Measurements from ENCODE around the gene SMIM20. TPM values are rescaled to one million over a fixed set of nuclear protein-coding genes. Genes with fewer than 3 reads are reported as not detected.
A peak's percentile ranks its signal among the peaks of the same experiment; 100 is the strongest.

The SMIM20 gene
- total and polyA plus RNA-seq, 2 experiments from 2014 or later: 56.6 to 82.9 TPM

- DNase-seq (ENCODE audit: low spot score) (no peak), ATAC-seq (no peak)
- H3K9me3 Mint-ChIP-seq: no peaks in the 10 kb centered on the region
- H3K36me3 ChIP-seq (ENCODE audit: insufficient read depth): no peaks in the 10 kb centered on the region
- no peak overlapping the region for H3K27ac ChIP-seq (ENCODE audit: low read depth)
- TF ChIP-seq ZNF331 (CRISPR knock-in tag; IDR thresholded peaks at IDR 0.05; ENCODE audit: low read depth) (no peak), ETS1 (IDR thresholded peaks at IDR 0.05) (no peak)
- no peaks in the 10 kb centered on the region for H3K9me2 ChIP-seq (ENCODE audit: insufficient read depth)
- no peak overlapping the region for H3K4me3 ChIP-seq
- no peaks in the 10 kb centered on the region for H3K79me2 ChIP-seq (replicated peaks; ENCODE audit: insufficient read depth)
- no peaks in the 10 kb centered on the region; the same call in 1 of the 2 replicates for H4K20me1 ChIP-seq (replicated peaks; ENCODE audit: insufficient read depth)
- H3K27me3 Mint-ChIP-seq (ENCODE audit: insufficient read depth, low read depth, poor library complexity): no peaks in the 10 kb centered on the region
- no peaks in the 10 kb centered on the region for H3K27me3 ChIP-seq (ENCODE audit: insufficient read depth)
- H3K27ac Mint-ChIP-seq: no peak overlapping the region
- H2AFZ ChIP-seq: peak overlapping the region; percentile 56; the same call in 1 of the 2 replicates
- H3K4me3 Mint-ChIP-seq: no peak overlapping the region
- H3K4me1 Mint-ChIP-seq: peaks cover 3% of the 10 kb centered on the region
- no peaks in the 10 kb centered on the region for H3K36me3 Mint-ChIP-seq (ENCODE audit: low read depth)
- H3K4me2 ChIP-seq: no peak overlapping the region
- H3F3A ChIP-seq (replicated peaks; ENCODE audit: low read depth): no peaks in the 10 kb centered on the region
- H3K4me1 ChIP-seq (ENCODE audit: insufficient read depth): no peaks in the 10 kb centered on the region; the same call in 1 of the 2 replicates
Measured at GRCh38 chr4:25901030-25901430, 13.0 kb upstream of the SMIM20 start.

- Histone ChIP-seq H3K4me1 (ENCODE audit: insufficient read depth) (no peaks in the 10 kb centered on the region; the same call in 1 of the 2 replicates), H3K4me2 (no peak overlapping the region), H4K20me1 (replicated peaks; ENCODE audit: insufficient read depth) (no peaks in the 10 kb centered on the region; the same call in 1 of the 2 replicates), H3K4me3 (no peak overlapping the region), H3K27me3 (ENCODE audit: insufficient read depth) (no peaks in the 10 kb centered on the region), H3K9me2 (ENCODE audit: insufficient read depth) (0 out of 2 replicates have a peak, but pooled peaks cover 3% of the 10 kb centered on the region), H2AFZ (no peak overlapping the region), H3K27ac (ENCODE audit: low read depth) (no peak overlapping the region), H3K36me3 (ENCODE audit: insufficient read depth) (no peaks in the 10 kb centered on the region), H3K79me2 (replicated peaks; ENCODE audit: insufficient read depth) (no peaks in the 10 kb centered on the region), H3F3A (replicated peaks; ENCODE audit: low read depth) (no peaks in the 10 kb centered on the region)
- ATAC-seq: no peak
- peaks cover 7% of the 10 kb centered on the region; the same call in 1 of the 3 replicates for H3K9me3 Mint-ChIP-seq
- no peaks in the 10 kb centered on the region for H3K27me3 Mint-ChIP-seq (ENCODE audit: insufficient read depth, low read depth, poor library complexity)
- no peak overlapping the region for H3K27ac Mint-ChIP-seq
- H3K4me3 Mint-ChIP-seq: no peak overlapping the region
- DNase-seq (ENCODE audit: low spot score): no peak
- peaks cover 7% of the 10 kb centered on the region for H3K4me1 Mint-ChIP-seq
- H3K36me3 Mint-ChIP-seq (ENCODE audit: low read depth): peaks cover 4% of the 10 kb centered on the region; the same call in 1 of the 3 replicates
- TF ChIP-seq ETS1 (IDR thresholded peaks at IDR 0.05): no peak
- no peak for TF ChIP-seq CREB1 (CRISPR knock-in tag; IDR thresholded peaks at IDR 0.05; ENCODE audit: low read depth)
- no peak for TF ChIP-seq ZNF114 (CRISPR knock-in tag; IDR thresholded peaks at IDR 0.05)
- no peak for TF ChIP-seq EZH2 (IDR thresholded peaks at IDR 0.05; ENCODE audit: low read depth, unreplicated experiment)
- no peak for TF ChIP-seq EZH2phosphoT487 (IDR thresholded peaks at IDR 0.05; ENCODE audit: unreplicated experiment)
- no peak for TF ChIP-seq ZNF331 (CRISPR knock-in tag; IDR thresholded peaks at IDR 0.05; ENCODE audit: low read depth)
- no peak for TF ChIP-seq POLR2AphosphoS5 (IDR thresholded peaks at IDR 0.05; ENCODE audit: low read depth)
- no peak for TF ChIP-seq JUNB (IDR thresholded peaks at IDR 0.05; ENCODE audit: unreplicated experiment)
- TF ChIP-seq ZNF462 (CRISPR knock-in tag; IDR thresholded peaks at IDR 0.05): no peak
Measured at GRCh38 chr4:25903900-25904747, 9.9 kb upstream of the SMIM20 start.

Measured in GM23338 (cell line).